Measurements from ENCODE around the gene PNKP.

Gene PNKP

DNA sequence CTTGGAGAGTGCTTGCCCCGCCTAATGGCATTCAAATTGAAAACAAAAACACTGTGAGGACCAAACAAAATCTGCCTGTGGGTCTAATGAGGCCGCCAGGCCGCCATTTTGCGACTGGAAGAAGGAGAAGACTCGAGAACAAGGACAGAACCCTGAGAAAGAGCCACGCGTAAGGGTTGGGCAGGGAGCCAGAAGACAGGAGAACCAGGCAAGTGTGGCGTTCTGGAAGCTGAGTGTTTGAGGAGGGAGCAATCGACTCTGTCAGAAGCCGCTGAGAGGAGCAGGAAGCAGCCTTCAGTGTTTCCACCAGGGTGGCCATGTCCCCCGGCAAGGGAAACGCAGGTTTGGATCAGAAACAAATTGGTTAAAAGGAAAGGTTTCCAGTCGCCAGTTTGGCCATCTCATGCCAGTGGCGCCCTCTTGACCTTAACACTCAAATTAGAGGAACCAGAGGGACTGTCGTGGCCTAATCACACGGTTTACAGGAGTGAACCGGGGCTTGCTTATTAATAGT lies 26.6 kb downstream of the PNKP start:
- Histone ChIP-seq H3K27ac (ENCODE audit: low read length) (no peak overlapping the region), H3K36me3 (ENCODE audit: control insufficient read depth, insufficient read depth, low read length) (peaks cover 2% of the 10 kb centered on the region), H3K4me1 (ENCODE audit: control insufficient read depth, insufficient read depth, low read length) (no peaks in the 10 kb centered on the region), H3K9me3 (ENCODE audit: control insufficient read depth, insufficient read depth, low read length) (no peaks in the 10 kb centered on the region), H3K27me3 (ENCODE audit: control insufficient read depth, insufficient read depth, low read length) (no peaks in the 10 kb centered on the region), H3K4me3 (ENCODE audit: low read length) (no peak overlapping the region)
- WGBS (ENCODE audit: insufficient coverage, insufficient read length), result no CpG with 5 or more reads among the region's 17 CpGs
- no peak for DNase-seq (ENCODE audit: low read depth, low spot score)

DNA sequence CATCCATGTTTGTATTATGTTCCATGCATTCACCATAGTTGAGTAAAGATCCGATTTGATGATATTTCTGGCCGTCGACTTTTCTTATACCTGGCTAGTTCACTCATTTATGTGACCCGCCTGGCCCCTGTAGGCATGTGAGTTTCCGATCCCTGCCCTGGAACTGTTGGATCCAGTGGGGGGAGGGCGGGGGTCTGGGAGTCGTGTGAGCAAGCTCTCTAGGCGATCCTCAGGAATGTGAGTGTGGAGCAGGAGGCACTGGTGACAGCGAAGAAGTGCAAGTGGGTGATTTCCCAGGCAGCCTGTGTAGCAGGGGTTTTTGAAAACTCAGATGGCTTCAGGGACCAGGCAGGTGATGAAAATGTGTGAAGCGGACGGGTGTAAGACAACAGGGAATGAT lies 27.1 kb downstream of the PNKP start:
- Histone ChIP-seq H3K4me1 (ENCODE audit: control insufficient read depth, insufficient read depth, low read length) (no peaks in the 10 kb centered on the region), H3K4me3 (ENCODE audit: low read length) (no peak overlapping the region), H3K36me3 (ENCODE audit: control insufficient read depth, insufficient read depth, low read length) (peaks cover 2% of the 10 kb centered on the region), H3K27ac (ENCODE audit: low read length) (no peak overlapping the region), H3K9me3 (ENCODE audit: control insufficient read depth, insufficient read depth, low read length) (no peaks in the 10 kb centered on the region), H3K27me3 (ENCODE audit: control insufficient read depth, insufficient read depth, low read length) (no peaks in the 10 kb centered on the region)
- no CpG with 5 or more reads among the region's 11 CpGs for WGBS (ENCODE audit: insufficient coverage, insufficient read length)
- DNase-seq (ENCODE audit: low read depth, low spot score), result no peak

DNA sequence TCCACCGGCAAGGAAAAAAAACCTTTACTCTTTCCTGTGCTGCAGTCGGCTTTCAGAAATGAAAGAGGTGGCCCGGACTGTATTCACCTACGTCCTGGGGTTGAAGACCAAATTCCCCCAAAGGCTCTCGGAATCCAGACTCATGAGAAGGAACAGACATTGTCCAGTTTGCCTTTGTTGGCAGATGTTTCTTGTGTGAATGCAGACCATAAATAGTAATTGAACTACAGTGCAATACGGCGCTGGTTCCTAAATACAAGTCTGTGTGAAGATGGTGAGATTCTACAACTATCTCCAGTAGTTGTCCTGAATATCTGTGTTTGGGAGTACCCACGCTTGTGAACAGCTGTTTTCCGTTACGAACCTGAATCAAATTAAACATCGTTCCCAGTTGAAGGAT lies 27.7 kb downstream of the PNKP start:
- no peak overlapping the region for H3K4me3 ChIP-seq (ENCODE audit: low read length)
- H3K36me3 ChIP-seq (ENCODE audit: control insufficient read depth, insufficient read depth, low read length), result peaks cover 5% of the 10 kb centered on the region
- H3K9me3 ChIP-seq (ENCODE audit: control insufficient read depth, insufficient read depth, low read length), result no peaks in the 10 kb centered on the region
- no peaks in the 10 kb centered on the region for H3K27me3 ChIP-seq (ENCODE audit: control insufficient read depth, insufficient read depth, low read length)
- DNase-seq (ENCODE audit: low read depth, low spot score), result no peak
- no peak overlapping the region for H3K27ac ChIP-seq (ENCODE audit: low read length)
- no peaks in the 10 kb centered on the region for H3K4me1 ChIP-seq (ENCODE audit: control insufficient read depth, insufficient read depth, low read length)
- no CpG with 5 or more reads among the region's 11 CpGs for WGBS (ENCODE audit: insufficient coverage, insufficient read length)

DNA sequence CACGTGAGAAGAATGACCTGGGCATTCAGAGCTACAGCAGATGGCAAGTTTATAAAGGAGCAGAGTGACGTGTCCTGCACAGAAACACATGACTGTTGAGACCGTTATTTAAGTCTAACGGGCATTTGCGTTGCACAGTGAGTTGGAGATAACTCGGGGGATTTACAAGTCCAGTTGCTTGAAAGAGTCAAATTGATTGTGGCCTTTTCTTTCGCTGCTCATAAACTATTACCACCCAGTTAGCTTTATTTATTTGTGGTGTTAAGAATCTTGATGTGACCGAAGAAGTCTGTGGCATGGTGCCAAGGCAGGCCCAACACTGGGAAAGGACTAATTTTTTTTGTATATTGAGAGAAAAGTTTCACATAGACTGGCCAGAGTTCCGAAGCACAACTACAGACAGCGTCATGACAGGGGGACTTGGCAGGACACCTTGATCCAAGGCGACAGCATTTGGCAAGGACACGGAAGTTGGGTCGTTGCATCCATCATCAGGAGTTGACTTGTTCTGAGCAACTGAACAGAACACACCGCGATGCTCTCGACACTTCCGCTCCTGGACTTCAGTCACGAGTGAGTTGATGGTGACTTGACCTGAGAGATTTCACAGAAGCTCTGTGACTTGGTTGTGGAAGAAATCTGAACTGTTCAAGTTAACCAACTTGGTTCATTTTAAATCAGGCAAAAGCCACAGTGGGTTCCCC lies 28.3 kb downstream of the PNKP start:
- H3K4me1 ChIP-seq (ENCODE audit: control insufficient read depth, insufficient read depth, low read length), result no peaks in the 10 kb centered on the region
- H3K4me3 ChIP-seq (ENCODE audit: low read length), result no peak overlapping the region
- peaks cover 5% of the 10 kb centered on the region for H3K36me3 ChIP-seq (ENCODE audit: control insufficient read depth, insufficient read depth, low read length)
- H3K27ac ChIP-seq (ENCODE audit: low read length), result no peak overlapping the region
- no peaks in the 10 kb centered on the region for H3K27me3 ChIP-seq (ENCODE audit: control insufficient read depth, insufficient read depth, low read length)
- no CpG with 5 or more reads among the region's 18 CpGs for WGBS (ENCODE audit: insufficient coverage, insufficient read length)
- DNase-seq (ENCODE audit: low read depth, low spot score), result no peak
- H3K9me3 ChIP-seq (ENCODE audit: control insufficient read depth, insufficient read depth, low read length), result no peaks in the 10 kb centered on the region

DNA sequence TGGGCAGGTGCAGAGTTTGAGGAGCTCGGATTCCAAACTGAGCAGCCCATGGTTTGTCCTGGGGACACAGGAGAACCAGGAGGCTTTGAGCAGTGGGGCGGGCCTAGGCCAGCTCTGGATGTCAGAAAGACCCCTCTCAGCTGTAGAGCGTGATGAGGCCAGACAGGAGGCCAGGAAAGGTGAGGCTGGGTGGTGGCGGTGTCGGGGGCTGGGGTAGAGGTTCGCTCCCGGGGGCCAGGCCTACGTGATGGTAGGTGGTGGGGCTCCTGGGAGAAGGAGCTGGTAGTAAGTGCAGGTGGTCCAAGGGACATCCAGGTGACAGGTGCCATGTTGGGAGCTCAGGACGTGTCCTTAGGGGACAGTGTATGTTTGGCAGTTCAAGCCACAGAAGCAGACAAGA lies 30.0 kb downstream of the PNKP start:
- H3K36me3 ChIP-seq (ENCODE audit: control insufficient read depth, insufficient read depth, low read length), result peaks cover 8% of the 10 kb centered on the region

DNA sequence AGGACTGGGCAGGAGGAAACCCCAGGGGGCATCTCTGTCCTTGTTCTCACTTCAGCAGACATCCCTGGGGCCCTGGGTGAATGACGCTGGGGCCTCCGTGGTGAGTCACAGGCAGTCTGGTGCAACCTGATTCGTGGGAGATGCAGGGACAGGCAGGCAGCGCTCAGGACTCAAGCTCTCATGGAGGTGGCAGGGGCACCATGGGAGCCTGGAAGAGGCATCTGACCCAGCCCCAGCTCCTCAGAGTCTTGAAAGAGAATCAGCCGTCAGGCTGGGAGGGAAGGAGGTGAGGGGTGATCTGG lies 30.4 kb downstream of the PNKP start:
- Histone ChIP-seq H3K9me3 (ENCODE audit: control insufficient read depth, insufficient read depth, low read length) (no peaks in the 10 kb centered on the region), H3K36me3 (ENCODE audit: control insufficient read depth, insufficient read depth, low read length) (peaks cover 11% of the 10 kb centered on the region), H3K4me1 (ENCODE audit: control insufficient read depth, insufficient read depth, low read length) (no peaks in the 10 kb centered on the region), H3K27ac (ENCODE audit: low read length) (no peak overlapping the region), H3K4me3 (ENCODE audit: low read length) (no peak overlapping the region), H3K27me3 (ENCODE audit: control insufficient read depth, insufficient read depth, low read length) (no peaks in the 10 kb centered on the region)
- DNase-seq (ENCODE audit: low read depth, low spot score), result no peak
- WGBS (ENCODE audit: insufficient coverage, insufficient read length), result no CpG with 5 or more reads among the region's 5 CpGs

More for the DNA sequence above, 30.0 kb downstream of the PNKP start:
- Histone ChIP-seq H3K4me1 (ENCODE audit: control insufficient read depth, insufficient read depth, low read length) (no peaks in the 10 kb centered on the region), H3K27ac (ENCODE audit: low read length) (no peak overlapping the region), H3K27me3 (ENCODE audit: control insufficient read depth, insufficient read depth, low read length) (no peaks in the 10 kb centered on the region), H3K4me3 (ENCODE audit: low read length) (no peak overlapping the region), H3K9me3 (ENCODE audit: control insufficient read depth, insufficient read depth, low read length) (no peaks in the 10 kb centered on the region)
- WGBS (ENCODE audit: insufficient coverage, insufficient read length), result no CpG with 5 or more reads among the region's 9 CpGs
- no peak for DNase-seq (ENCODE audit: low read depth, low spot score)

DNA sequence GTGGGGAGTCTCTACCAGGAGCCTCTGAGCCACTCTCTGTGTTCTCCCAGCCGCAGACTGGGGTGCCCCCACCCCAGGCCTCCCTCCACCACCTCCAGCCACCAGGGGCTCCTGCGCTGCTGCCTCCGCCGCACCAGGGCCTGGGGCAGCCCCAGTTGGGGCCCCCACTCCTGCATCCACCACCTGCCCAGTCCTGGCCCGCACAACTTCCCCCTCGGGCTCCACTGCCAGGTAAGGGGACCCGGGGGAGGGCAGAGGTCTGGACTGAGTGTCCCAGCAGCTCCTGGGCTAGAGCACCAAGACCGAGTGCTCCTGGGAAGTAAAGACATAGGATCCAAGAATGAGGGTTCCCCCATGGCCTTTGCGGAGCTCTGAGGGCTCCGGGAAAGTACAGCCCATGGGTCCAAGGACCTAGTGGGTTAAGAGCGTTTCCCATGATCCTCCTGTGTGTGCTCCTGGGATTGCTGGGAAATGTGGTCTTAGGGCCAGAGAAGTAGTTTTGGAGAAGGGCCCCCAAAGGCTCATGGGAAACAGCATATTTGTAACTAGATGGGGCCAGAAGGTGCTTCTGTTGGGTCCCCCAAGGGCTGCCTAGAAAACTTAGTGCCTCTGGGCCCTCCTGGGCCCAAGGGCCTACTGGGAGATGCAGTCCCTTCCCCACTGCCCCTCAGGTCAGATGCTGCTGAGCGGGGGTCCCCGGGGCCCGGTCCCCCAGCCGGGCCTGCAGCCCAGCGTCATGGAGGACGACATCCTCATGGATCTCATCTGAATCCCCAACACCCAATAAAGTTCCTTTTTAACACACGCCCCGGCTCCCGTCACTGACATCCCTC lies 31.0 kb downstream of the PNKP start:
- no peaks in the 10 kb centered on the region for H3K4me1 ChIP-seq (ENCODE audit: control insufficient read depth, insufficient read depth, low read length)
- H3K4me3 ChIP-seq (ENCODE audit: low read length), result no peak overlapping the region
- H3K36me3 ChIP-seq (ENCODE audit: control insufficient read depth, insufficient read depth, low read length), result peaks cover 14% of the 10 kb centered on the region
- H3K27me3 ChIP-seq (ENCODE audit: control insufficient read depth, insufficient read depth, low read length), result no peaks in the 10 kb centered on the region
- H3K9me3 ChIP-seq (ENCODE audit: control insufficient read depth, insufficient read depth, low read length), result no peaks in the 10 kb centered on the region
- no peak overlapping the region for H3K27ac ChIP-seq (ENCODE audit: low read length)
- no peak for DNase-seq (ENCODE audit: low read depth, low spot score)
- WGBS (ENCODE audit: insufficient coverage, insufficient read length), result no CpG with 5 or more reads among the region's 20 CpGs

DNA sequence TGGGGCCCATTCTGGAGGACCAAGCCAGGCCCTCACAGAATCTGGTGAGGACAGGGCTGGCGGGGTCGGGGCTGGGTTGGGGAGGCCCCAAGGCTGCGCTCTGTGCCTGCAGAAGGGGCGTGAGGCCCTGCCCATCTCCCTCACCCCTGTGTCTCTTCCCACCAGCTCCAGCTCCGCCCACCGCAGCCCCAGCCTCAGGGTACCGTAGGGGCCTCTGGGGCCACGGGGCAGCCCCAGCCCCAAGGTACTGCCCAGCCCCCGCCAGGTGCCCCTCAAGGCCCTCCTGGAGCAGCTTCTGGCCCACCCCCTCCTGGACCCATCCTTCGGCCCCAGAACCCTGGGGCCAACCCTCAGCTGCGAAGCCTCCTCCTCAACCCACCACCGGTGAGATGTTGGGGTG lies 31.8 kb downstream of the PNKP start:
- Histone ChIP-seq H3K4me1 (ENCODE audit: control insufficient read depth, insufficient read depth, low read length) (no peaks in the 10 kb centered on the region), H3K27me3 (ENCODE audit: control insufficient read depth, insufficient read depth, low read length) (no peaks in the 10 kb centered on the region), H3K4me3 (ENCODE audit: low read length) (no peak overlapping the region), H3K27ac (ENCODE audit: low read length) (no peak overlapping the region), H3K36me3 (ENCODE audit: control insufficient read depth, insufficient read depth, low read length) (peaks cover 14% of the 10 kb centered on the region), H3K9me3 (ENCODE audit: control insufficient read depth, insufficient read depth, low read length) (no peaks in the 10 kb centered on the region)
- DNase-seq (ENCODE audit: low read depth, low spot score), result no peak
- WGBS (ENCODE audit: insufficient coverage, insufficient read length), result no CpG with 5 or more reads among the region's 12 CpGs

DNA sequence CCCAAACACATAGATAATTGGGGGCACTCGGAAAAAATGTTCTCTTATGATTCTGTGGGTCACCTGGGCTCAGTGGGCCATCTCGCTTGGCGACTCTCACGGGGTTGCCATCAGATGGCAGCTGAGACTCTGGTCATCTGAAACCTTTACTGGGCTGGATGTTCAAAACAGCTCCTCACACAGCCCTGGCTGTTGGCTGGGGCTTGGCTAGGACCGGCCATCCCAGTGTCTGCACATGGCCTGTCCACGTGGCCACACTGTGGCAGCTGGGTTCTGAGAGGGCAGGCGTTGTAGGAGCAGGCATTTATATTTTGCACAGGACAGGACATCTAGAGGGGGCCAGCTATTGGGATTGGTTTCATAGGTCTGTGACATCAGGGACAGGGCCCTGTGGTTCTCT lies 33.8 kb downstream of the PNKP start:
- Histone ChIP-seq H3K4me1 (ENCODE audit: control insufficient read depth, insufficient read depth, low read length) (no peaks in the 10 kb centered on the region), H3K9me3 (ENCODE audit: control insufficient read depth, insufficient read depth, low read length) (no peaks in the 10 kb centered on the region), H3K27me3 (ENCODE audit: control insufficient read depth, insufficient read depth, low read length) (no peaks in the 10 kb centered on the region), H3K36me3 (ENCODE audit: control insufficient read depth, insufficient read depth, low read length) (peaks cover 11% of the 10 kb centered on the region), H3K4me3 (ENCODE audit: low read length) (no peak overlapping the region), H3K27ac (ENCODE audit: low read length) (no peak overlapping the region)
- no CpG with 5 or more reads among the region's 7 CpGs for WGBS (ENCODE audit: insufficient coverage, insufficient read length)
- no peak for DNase-seq (ENCODE audit: low read depth, low spot score)

DNA sequence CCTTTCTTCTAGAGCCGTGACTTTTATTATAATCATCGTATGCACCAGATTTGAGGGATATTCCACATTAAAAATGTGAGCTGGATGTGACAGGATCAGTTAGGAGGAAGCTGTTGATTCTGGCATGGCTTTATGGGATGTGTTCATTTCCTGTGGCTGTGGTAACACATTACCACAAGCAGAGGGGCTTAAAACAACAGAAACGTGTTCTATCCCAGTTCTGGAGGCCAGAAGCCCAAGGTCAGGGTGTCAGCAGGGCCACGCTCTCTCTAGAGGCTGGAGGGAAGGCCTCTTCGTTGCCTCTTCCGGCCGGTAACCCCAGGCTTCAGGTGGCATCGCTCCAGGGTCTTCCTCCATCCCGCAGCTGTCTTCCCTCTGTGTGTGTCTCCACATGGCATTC lies 34.8 kb downstream of the PNKP start:
- WGBS (ENCODE audit: insufficient coverage, insufficient read length), result no CpG with 5 or more reads among the region's 9 CpGs
- H3K4me1 ChIP-seq (ENCODE audit: control insufficient read depth, insufficient read depth, low read length), result no peaks in the 10 kb centered on the region
- no peak overlapping the region for H3K27ac ChIP-seq (ENCODE audit: low read length)

More for the DNA sequence above, 34.8 kb downstream of the PNKP start:
- DNase-seq (ENCODE audit: low read depth, low spot score), result no peak
- Histone ChIP-seq H3K9me3 (ENCODE audit: control insufficient read depth, insufficient read depth, low read length) (no peaks in the 10 kb centered on the region), H3K4me3 (ENCODE audit: low read length) (no peak overlapping the region), H3K36me3 (ENCODE audit: control insufficient read depth, insufficient read depth, low read length) (peaks cover 11% of the 10 kb centered on the region), H3K27me3 (ENCODE audit: control insufficient read depth, insufficient read depth, low read length) (no peaks in the 10 kb centered on the region)

Measured in iPS DF 6.9 (cell line).